Fibroblast of lung (primary cell): Measurements from ENCODE around the gene MIER1. TPM values are rescaled to one million over a fixed set of nuclear protein-coding genes. Genes with fewer than 3 reads are reported as not detected.

Source experiments
- DNase-seq, 2 donors: peaks; one replicate each; pipeline versions ENCODE4 v3.0.0 to v3.0.0-alpha.2; 2010; ENCODE audit warnings: low read depth in 2 of 2
- H2AFZ ChIP-seq: 2 replicates; pipeline ENCODE4 v1.5.1; 2012; ENCODE audit warnings: low read length, control low read depth, inconsistent platforms
- H3K27ac ChIP-seq: 2 replicates; pipeline ENCODE4 v1.5.1; 2011; ENCODE audit warnings: low read length, control low read depth; ENCODE audit not compliant: insufficient read depth
- H3K27me3 ChIP-seq: 2 replicates; pipeline ENCODE4 v1.5.1; 2011; ENCODE audit warnings: mild to moderate bottlenecking, low read length; ENCODE audit not compliant: control insufficient read depth, insufficient read depth
- H3K36me3 ChIP-seq: 2 replicates; pipeline ENCODE4 v1.5.1; 2011; ENCODE audit warnings: low read length; ENCODE audit not compliant: control insufficient read depth, insufficient read depth
- H3K4me1 ChIP-seq: 2 replicates; pipeline ENCODE4 v1.5.1; 2011; ENCODE audit warnings: low read length; ENCODE audit not compliant: control insufficient read depth, insufficient read depth; ENCODE audit errors: extremely low read depth
- H3K4me2 ChIP-seq: 2 replicates; pipeline ENCODE4 v1.5.1; 2011; ENCODE audit warnings: low read length, control low read depth; ENCODE audit not compliant: insufficient read depth; ENCODE audit errors: extremely low read depth
- H3K4me3 ChIP-seq, 4 experiments: fragments of 200-600 bp in 1 of 4; sonication (generic) in 1 of 4; replicated peaks in 1 of 4; 2 replicates each; pipeline ENCODE4 v1.5.1; 2011 to 2016; ENCODE audit warnings: low read length in 4 of 4, low read depth in 3 of 4, mild to moderate bottlenecking in 3 of 4, control low read depth in 2 of 4, inconsistent platforms in 1 of 4, mixed read lengths in 1 of 4; ENCODE audit not compliant: insufficient read depth in 1 of 4; ENCODE audit errors: control extremely low read depth in 1 of 4
- H3K79me2 ChIP-seq: 2 replicates; pipeline ENCODE4 v1.5.1; 2012; ENCODE audit warnings: mild to moderate bottlenecking, low read length, inconsistent platforms; ENCODE audit not compliant: control insufficient read depth, insufficient read depth
- H3K9ac ChIP-seq: 2 replicates; pipeline ENCODE4 v1.5.1; 2011; ENCODE audit warnings: mild to moderate bottlenecking, low read length, control low read depth; ENCODE audit not compliant: insufficient read depth
- H3K9me3 ChIP-seq: 2 replicates; pipeline ENCODE4 v1.5.1; 2012; ENCODE audit warnings: low read depth, low read length; ENCODE audit not compliant: control insufficient read depth, insufficient read depth
- H4K20me1 ChIP-seq: 2 replicates; pipeline ENCODE4 v1.5.1; 2011; ENCODE audit warnings: low read length; ENCODE audit not compliant: control insufficient read depth, insufficient read depth; ENCODE audit errors: extremely low read depth
- EZH2 ChIP-seq: IDR thresholded peaks from 2 replicates; pipeline ENCODE4 v1.5.1; 2012; ENCODE audit warnings: low read length, control low read depth, mild to moderate bottlenecking; ENCODE audit errors: missing control alignments
- polyA plus RNA-seq, 2 donors: library from polyadenylated mRNA; depleted of rRNA in 1 of 2; stranded (reverse) in 1 of 2; unstranded in 1 of 2; fragments of >200 nt; gene quantifications; 2 replicates each; pipeline ENCODE4 v1.2.1, GENCODE V29; 2011 to 2012; ENCODE audit warnings: missing spikeins in 1 of 2
- total RNA-seq: library from RNA; depleted of rRNA; stranded (reverse); fragments of >200 nt; gene quantifications from 2 replicates; pipeline ENCODE4 v1.2.1, GENCODE V29; 2014
- TF ChIP-seq, protein P1 (sequence below), 2 donors: IDR thresholded peaks in 1 of 2; conservative IDR thresholded peaks in 1 of 2; 1 replicate in 1 of 2; 2 replicates in 1 of 2; pipeline ENCODE4 v1.5.1; 2011 to 2012; ENCODE audit warnings: low read length in 2 of 2, control low read depth in 1 of 2, inconsistent platforms in 1 of 2, low read depth in 1 of 2, mild to moderate bottlenecking in 1 of 2

MIER1 gene
- total and polyA plus RNA-seq, 2 donors (not counting 1 experiment from before 2014, with no cell fraction given) = 31.3 to 35.5 TPM

DNA sequence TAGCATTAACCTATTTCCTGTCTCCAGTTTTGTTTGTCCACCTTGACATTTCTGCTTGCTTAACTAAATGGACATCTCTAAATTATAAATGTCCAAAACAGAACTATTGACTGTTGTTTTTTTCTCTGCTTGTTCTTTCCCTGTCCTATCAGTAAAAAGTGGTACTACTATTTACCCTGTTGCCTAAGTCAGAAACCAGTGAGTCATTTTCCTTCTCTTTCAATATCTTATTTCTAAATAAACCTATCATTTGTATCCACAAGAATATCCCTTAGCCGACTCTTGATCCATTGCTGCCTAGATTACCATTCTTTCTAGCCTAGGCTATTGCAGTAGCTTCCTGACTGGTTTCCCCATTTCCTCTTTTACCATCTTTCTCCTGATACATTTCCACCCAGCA lies 22.5 kb downstream of the MIER1 start:
- Histone ChIP-seq H4K20me1 (no peaks in the 10 kb centered on the region), H2AFZ (no peak overlapping the region), H3K4me1 (peaks cover 10% of the 10 kb centered on the region), H3K9me3 (no peaks in the 10 kb centered on the region), H3K79me2 (peaks cover 44% of the 10 kb centered on the region), H3K9ac (no peak overlapping the region), H3K27ac (no peak overlapping the region), H3K4me3 (no peak overlapping the region), H3K4me2 (no peak overlapping the region), H3K36me3 (peaks cover 2% of the 10 kb centered on the region), H3K27me3 (no peaks in the 10 kb centered on the region)
- no peak for TF ChIP-seq EZH2
- no peak for DNase-seq

DNA sequence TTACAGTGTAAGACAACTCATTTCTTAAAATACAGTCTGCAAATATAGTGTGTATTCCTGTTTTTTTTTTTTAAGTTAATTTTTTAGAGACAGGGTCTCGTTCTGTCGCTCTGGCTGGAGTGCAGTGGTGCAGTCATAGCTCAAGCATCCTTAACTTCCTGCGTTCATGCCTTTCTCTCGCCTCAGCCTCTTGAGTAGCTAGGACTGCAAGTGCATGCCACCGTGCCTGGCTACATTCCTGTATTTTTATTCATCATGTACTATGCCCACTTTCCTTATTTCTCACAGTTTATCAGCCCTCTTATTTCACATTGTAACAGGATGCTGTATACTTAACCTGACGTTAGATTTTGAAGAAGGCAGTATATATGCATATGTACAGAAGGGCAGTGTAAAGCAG lies 26.7 kb downstream of the MIER1 start:
- Histone ChIP-seq H2AFZ (no peak overlapping the region), H3K4me1 (no peaks in the 10 kb centered on the region), H3K27ac (no peak overlapping the region), H3K4me3 (no peak overlapping the region), H3K9me3 (no peaks in the 10 kb centered on the region), H3K79me2 (peaks cover 33% of the 10 kb centered on the region), H3K4me2 (no peak overlapping the region), H3K27me3 (no peaks in the 10 kb centered on the region), H4K20me1 (no peaks in the 10 kb centered on the region), H3K9ac (no peak overlapping the region), H3K36me3 (peaks cover 2% of the 10 kb centered on the region)
- peak; percentile 25 to 95 for DNase-seq
- TF ChIP-seq, protein P1, sequence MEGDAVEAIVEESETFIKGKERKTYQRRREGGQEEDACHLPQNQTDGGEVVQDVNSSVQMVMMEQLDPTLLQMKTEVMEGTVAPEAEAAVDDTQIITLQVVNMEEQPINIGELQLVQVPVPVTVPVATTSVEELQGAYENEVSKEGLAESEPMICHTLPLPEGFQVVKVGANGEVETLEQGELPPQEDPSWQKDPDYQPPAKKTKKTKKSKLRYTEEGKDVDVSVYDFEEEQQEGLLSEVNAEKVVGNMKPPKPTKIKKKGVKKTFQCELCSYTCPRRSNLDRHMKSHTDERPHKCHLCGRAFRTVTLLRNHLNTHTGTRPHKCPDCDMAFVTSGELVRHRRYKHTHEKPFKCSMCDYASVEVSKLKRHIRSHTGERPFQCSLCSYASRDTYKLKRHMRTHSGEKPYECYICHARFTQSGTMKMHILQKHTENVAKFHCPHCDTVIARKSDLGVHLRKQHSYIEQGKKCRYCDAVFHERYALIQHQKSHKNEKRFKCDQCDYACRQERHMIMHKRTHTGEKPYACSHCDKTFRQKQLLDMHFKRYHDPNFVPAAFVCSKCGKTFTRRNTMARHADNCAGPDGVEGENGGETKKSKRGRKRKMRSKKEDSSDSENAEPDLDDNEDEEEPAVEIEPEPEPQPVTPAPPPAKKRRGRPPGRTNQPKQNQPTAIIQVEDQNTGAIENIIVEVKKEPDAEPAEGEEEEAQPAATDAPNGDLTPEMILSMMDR (conservative IDR thresholded peaks at IDR 0.05 in 1 of 2, IDR thresholded peaks at IDR 0.05 in 1 of 2; ENCODE audit: low read depth in 1 of 2, low read length in 2 of 2) = no peak
- TF ChIP-seq EZH2 = no peak

DNA sequence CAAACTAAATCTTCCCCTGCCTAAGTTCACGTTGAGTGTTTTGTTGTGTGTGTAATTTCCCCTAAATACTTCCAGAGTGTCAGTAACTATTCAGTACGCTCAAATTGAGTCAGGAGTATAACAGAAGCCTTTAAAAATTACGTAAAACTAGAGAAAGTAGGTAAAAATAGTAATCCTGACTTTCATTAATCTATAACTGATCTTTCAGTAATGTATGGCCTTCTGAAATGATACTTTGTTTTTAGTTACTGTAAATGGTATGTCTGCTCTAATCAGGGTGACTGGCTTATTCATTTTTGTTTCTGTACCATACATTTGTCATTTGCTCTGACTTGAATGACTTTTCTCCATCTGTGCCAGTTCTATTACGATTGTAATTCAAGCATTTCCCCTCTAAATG lies 29.4 kb downstream of the MIER1 start:
- H3K9me3 ChIP-seq = no peaks in the 10 kb centered on the region
- no peaks in the 10 kb centered on the region for H3K27me3 ChIP-seq
- no peak overlapping the region for H3K4me3 ChIP-seq
- H3K79me2 ChIP-seq = peaks cover 23% of the 10 kb centered on the region
- no peak overlapping the region for H3K4me2 ChIP-seq
- no peak overlapping the region for H3K27ac ChIP-seq
- DNase-seq = no peak
- H3K9ac ChIP-seq = no peak overlapping the region
- no peak overlapping the region for H2AFZ ChIP-seq
- no peaks in the 10 kb centered on the region for H3K4me1 ChIP-seq
- TF ChIP-seq EZH2 = no peak
- TF ChIP-seq, protein P1 (conservative IDR thresholded peaks at IDR 0.05 in 1 of 2, IDR thresholded peaks at IDR 0.05 in 1 of 2; ENCODE audit: low read depth in 1 of 2, low read length in 2 of 2) = no peak
- H4K20me1 ChIP-seq = no peaks in the 10 kb centered on the region
- H3K36me3 ChIP-seq = no peaks in the 10 kb centered on the region
